ENCODE results near the gene DNM2. TPM values are rescaled to one million over a fixed set of nuclear protein-coding genes. Genes with fewer than 3 reads are reported as not detected.

The DNM2 gene
- total and polyA plus RNA-seq, 10 of the 15 experiments (the other 5 are each of a cell fraction or from before 2014, with no cell fraction given) = 1.2 to 146 (median 68.9) TPM

DNA sequence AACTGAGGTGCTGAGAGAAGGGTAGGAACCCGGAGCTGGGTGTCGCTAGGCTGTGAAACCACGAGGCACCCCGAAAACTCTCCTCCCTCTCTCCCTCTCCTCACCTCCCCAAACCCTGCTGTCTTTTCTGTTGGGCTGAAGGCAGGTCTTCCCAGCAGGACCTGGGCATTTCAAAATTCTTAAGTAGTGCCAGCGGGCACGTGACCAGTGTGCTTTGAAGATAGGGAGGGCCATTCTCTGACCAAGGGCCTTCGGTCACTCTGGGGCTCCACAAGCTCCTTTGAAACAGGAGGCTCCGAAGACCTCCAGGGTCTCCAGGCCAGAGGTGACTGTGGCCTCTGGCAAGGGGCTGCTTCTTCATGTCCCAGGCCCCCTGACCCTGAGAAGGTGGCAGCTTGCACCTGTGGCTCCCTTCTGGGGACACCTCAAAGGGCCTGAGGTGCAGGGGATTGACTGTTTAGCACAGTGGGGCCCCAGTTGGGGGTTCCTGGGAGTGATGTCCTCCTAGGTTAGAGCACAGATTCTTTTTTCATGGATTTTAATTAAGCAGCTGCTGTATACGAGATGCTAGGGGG lies 48.3 kb downstream of the DNM2 start:
- H3K36me3 ChIP-seq (ENCODE audit: control insufficient read depth in 2 of 2, insufficient read depth in 2 of 2, low read length in 1 of 2) = peaks cover 15 to 29% of the 10 kb centered on the region in 2 experiments; a peak in 3 of 4 replicates
- SMC1A ChIA-PET (ENCODE audit: uncharacterized antibody, unreplicated experiment) = no interaction called here
- H3K4me1 ChIP-seq (ENCODE audit: control insufficient read depth, insufficient read depth, low read length) = no peaks in the 10 kb centered on the region; the same call in 1 of the 2 replicates
- in situ Hi-C loops (cut with MboI) = no loop called here
- no peak overlapping the region for H3K27ac ChIP-seq (ENCODE audit: control insufficient read depth, insufficient read depth)
- CTCF ChIA-PET = no interaction called here
- intact Hi-C loops (cut with micrococcal nuclease; ENCODE audit: unreplicated experiment) = no loop called here
- no peak for DNase-seq (ENCODE audit: low read depth, low spot score)
- H3K27me3 ChIP-seq (replicated peaks in 1 of 2; ENCODE audit: control insufficient read depth in 2 of 2, insufficient read depth in 2 of 2, low read length in 1 of 2) = no peaks in the 10 kb centered on the region
- H3K79me2 ChIP-seq (ENCODE audit: control insufficient read depth, insufficient read depth, low read length) = peaks cover 4% of the 10 kb centered on the region
- RAD21 ChIA-PET (ENCODE audit: unreplicated experiment) = no interaction called here
- no peaks in the 10 kb centered on the region for H4K20me1 ChIP-seq (ENCODE audit: control insufficient read depth, insufficient read depth)
- WGBS (ENCODE audit: insufficient coverage, insufficient replicate concordance, low lambda C conversion rate, missing lambda C conversion rate) = 96% methylated on average over 9 of the region's 9 CpGs
- no peak overlapping the region for H3K9ac ChIP-seq (ENCODE audit: control insufficient read depth, insufficient read depth, low read length)
- H3K4me2 ChIP-seq (ENCODE audit: control insufficient read depth, insufficient read depth) = no peak overlapping the region
- FAIRE-seq = no peak
- ATAC-seq = no peak
- no peaks in the 10 kb centered on the region; the same call in 2 of the 3 replicates for H3K9me3 ChIP-seq (replicated peaks; ENCODE audit: control insufficient read depth, insufficient read depth, low read length)
- TF ChIP-seq, protein P1, sequence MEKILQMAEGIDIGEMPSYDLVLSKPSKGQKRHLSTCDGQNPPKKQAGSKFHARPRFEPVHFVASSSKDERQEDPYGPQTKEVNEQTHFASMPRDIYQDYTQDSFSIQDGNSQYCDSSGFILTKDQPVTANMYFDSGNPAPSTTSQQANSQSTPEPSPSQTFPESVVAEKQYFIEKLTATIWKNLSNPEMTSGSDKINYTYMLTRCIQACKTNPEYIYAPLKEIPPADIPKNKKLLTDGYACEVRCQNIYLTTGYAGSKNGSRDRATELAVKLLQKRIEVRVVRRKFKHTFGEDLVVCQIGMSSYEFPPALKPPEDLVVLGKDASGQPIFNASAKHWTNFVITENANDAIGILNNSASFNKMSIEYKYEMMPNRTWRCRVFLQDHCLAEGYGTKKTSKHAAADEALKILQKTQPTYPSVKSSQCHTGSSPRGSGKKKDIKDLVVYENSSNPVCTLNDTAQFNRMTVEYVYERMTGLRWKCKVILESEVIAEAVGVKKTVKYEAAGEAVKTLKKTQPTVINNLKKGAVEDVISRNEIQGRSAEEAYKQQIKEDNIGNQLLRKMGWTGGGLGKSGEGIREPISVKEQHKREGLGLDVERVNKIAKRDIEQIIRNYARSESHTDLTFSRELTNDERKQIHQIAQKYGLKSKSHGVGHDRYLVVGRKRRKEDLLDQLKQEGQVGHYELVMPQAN (conservative IDR thresholded peaks at IDR 0.05) = no peak
- TF ChIP-seq, protein P2, sequence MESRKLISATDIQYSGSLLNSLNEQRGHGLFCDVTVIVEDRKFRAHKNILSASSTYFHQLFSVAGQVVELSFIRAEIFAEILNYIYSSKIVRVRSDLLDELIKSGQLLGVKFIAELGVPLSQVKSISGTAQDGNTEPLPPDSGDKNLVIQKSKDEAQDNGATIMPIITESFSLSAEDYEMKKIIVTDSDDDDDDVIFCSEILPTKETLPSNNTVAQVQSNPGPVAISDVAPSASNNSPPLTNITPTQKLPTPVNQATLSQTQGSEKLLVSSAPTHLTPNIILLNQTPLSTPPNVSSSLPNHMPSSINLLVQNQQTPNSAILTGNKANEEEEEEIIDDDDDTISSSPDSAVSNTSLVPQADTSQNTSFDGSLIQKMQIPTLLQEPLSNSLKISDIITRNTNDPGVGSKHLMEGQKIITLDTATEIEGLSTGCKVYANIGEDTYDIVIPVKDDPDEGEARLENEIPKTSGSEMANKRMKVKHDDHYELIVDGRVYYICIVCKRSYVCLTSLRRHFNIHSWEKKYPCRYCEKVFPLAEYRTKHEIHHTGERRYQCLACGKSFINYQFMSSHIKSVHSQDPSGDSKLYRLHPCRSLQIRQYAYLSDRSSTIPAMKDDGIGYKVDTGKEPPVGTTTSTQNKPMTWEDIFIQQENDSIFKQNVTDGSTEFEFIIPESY (IDR thresholded peaks at IDR 0.05) = no peak
- TF ChIP-seq SREBF2 (IDR thresholded peaks at IDR 0.05; ENCODE audit: low read length) (no peak), POLR2A (IDR thresholded peaks at IDR 0.05; ENCODE audit: low read depth, low read length) (no peak)
- no TSS peak for BruUV-seq (replicated peaks)
- H2AFZ ChIP-seq (ENCODE audit: control insufficient read depth, low read depth, low read length) = no peak overlapping the region
- no peak overlapping the region for H3K4me3 ChIP-seq
- POLR2A ChIA-PET = interaction anchor here (1.1 kb wide), 1 partner anchor 49 kb away, joined by 3 read pairs; no protein-coding TSS in a partner anchor
